ENCODE data around the gene NVL. TPM values are rescaled to one million over a fixed set of nuclear protein-coding genes. Genes with fewer than 3 reads are reported as not detected.
A peak's percentile ranks its signal among the peaks of the same experiment; 100 is the strongest.

NVL gene
- total and polyA plus RNA-seq, 8 donors, result 9.6 to 35.9 (median 12.3) TPM

DNA sequence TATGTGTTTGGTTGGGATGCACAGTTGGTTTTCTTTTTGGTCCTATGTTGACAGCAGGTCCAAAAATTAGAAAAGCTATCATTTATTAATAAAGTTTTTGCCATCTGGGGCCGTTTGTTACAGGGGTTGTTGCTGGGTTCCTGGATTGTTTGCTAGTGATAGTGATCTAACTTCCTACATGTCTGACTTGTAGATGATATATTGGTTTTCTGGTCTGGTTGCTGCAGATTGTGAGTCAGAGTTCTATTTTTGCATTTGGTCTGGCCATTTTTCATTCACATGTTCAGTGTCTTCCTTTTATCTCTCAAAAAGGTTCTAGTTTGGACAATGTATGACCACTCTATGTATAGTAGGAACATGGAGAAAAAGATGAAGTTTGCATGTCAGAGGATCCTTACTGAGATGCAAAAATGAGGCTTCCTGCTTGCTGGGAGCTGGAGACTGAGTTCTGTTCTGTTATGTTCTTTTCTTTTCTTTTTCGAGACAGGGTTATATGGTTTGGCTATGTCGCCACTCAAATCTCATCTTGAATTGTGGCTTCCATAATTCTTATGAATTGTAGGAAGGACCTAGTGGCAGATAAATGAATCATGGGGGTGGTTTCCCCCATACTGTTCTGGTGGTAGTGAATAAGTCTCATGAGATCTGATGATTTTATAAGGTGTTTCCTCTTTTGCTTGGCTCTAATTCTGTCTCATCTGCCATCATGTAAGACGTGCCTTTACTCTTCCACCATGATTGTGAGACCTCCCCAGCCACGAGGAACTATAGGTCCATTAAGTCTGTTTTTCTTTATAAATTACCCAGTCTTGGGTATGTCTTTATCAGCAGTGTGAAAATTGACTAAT, 4.2 kb upstream of the NVL start:
- Histone ChIP-seq H3K27ac (no peak overlapping the region), H3K9me3 (no peaks in the 10 kb centered on the region), H3K4me3 (no peak overlapping the region), H3K27me3 (no peaks in the 10 kb centered on the region), H3K36me3 (no peaks in the 10 kb centered on the region), H3K4me1 (peaks cover 5 to 7% (median 6%) of the 10 kb centered on the region in 3 donors)
- no peak for DNase-seq
- TF ChIP-seq, protein P1, sequence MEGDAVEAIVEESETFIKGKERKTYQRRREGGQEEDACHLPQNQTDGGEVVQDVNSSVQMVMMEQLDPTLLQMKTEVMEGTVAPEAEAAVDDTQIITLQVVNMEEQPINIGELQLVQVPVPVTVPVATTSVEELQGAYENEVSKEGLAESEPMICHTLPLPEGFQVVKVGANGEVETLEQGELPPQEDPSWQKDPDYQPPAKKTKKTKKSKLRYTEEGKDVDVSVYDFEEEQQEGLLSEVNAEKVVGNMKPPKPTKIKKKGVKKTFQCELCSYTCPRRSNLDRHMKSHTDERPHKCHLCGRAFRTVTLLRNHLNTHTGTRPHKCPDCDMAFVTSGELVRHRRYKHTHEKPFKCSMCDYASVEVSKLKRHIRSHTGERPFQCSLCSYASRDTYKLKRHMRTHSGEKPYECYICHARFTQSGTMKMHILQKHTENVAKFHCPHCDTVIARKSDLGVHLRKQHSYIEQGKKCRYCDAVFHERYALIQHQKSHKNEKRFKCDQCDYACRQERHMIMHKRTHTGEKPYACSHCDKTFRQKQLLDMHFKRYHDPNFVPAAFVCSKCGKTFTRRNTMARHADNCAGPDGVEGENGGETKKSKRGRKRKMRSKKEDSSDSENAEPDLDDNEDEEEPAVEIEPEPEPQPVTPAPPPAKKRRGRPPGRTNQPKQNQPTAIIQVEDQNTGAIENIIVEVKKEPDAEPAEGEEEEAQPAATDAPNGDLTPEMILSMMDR (IDR thresholded peaks at IDR 0.05), result no peak
- no peak for ATAC-seq
- 45% methylated on average over 5 of the region's 5 CpGs for WGBS, 2 donors
- intact Hi-C loops (cut with DNase I), result loop anchor here in 1 of 3 donors (10.0 kb wide), 1 partner anchor 219 kb away; the partner anchor contains the start of gene FBXO28
- FAIRE-seq, result no peak

GRCh38 chr1:224333309-224333926, 3.4 kb upstream of the NVL start:
- FAIRE-seq, result peak; percentile 74

GRCh38 chr1:224331824-224332223, 1.9 kb upstream of the NVL start:
- intact Hi-C loops (cut with DNase I), result loop anchor here in 1 of 3 donors (10.0 kb wide), 1 partner anchor 217 kb away; the partner anchor contains the start of gene FBXO28
- no peak overlapping the region for H3K27ac ChIP-seq
- H3K4me1 ChIP-seq, result peaks cover 9 to 16% (median 15%) of the 10 kb centered on the region in 3 donors
- TF ChIP-seq, protein P1 (IDR thresholded peaks at IDR 0.05), result no peak
- no peak overlapping the region for H3K4me3 ChIP-seq
- H3K9me3 ChIP-seq, result no peaks in the 10 kb centered on the region
- H3K36me3 ChIP-seq, result no peaks in the 10 kb centered on the region
- no peak for FAIRE-seq
- 96 to 100% methylated on average over 2 of the region's 2 CpGs for WGBS, 2 donors
- ATAC-seq, result no peak
- H3K27me3 ChIP-seq, result no peaks in the 10 kb centered on the region
- DNase-seq, result no peak

More at GRCh38 chr1:224333309-224333926, 3.4 kb upstream of the NVL start:
- intact Hi-C loops (cut with DNase I), result loop anchor here in 1 of 3 donors (10.0 kb wide), 1 partner anchor 219 kb away; the partner anchor contains the start of gene FBXO28
- Histone ChIP-seq H3K27ac (no peak overlapping the region), H3K4me3 (no peak overlapping the region), H3K36me3 (no peaks in the 10 kb centered on the region), H3K27me3 (no peaks in the 10 kb centered on the region), H3K9me3 (no peaks in the 10 kb centered on the region), H3K4me1 (peaks cover 9 to 14% (median 13%) of the 10 kb centered on the region in 3 donors)
- ATAC-seq, result peak in 3 of 4 donors; percentile 44 to 63 (median 62)
- DNase-seq, result no peak
- WGBS, 2 donors, result 6% methylated on average over 3 of the region's 3 CpGs
- TF ChIP-seq, protein P1 (IDR thresholded peaks at IDR 0.05), result peak in 3 of 4 donors; percentile 28 to 47 (median 45)

DNA sequence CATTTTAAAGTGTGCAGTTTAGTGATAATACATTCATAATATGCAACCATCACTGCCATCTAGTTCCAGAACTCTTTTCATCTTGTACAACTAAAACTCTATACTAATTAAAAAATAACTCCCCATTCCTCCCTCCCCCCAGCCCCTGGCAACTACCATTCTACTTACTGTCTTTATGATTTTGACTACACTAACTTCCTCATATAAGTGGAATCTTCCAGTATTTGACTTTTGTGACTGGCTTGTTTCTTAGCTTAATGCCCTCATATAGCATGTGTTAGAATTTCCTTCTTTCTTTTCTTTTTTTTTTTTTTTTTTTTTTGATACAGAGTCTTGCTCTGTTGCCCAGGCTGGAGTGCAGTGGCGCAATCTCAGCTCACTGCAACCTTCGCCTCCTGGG, 1.4 kb upstream of the NVL start:
- 97 to 100% methylated on average over 2 of the region's 2 CpGs for WGBS, 2 donors
- H3K9me3 ChIP-seq, result no peaks in the 10 kb centered on the region
- peaks cover 9 to 19% (median 15%) of the 10 kb centered on the region in 3 donors for H3K4me1 ChIP-seq
- peak overlapping the region in 1 of 4 donors; percentile 62 for H3K4me3 ChIP-seq
- intact Hi-C loops (cut with DNase I), result loop anchor here in 1 of 3 donors (10.0 kb wide), 1 partner anchor 217 kb away; the partner anchor contains the start of gene FBXO28
- DNase-seq, result no peak
- TF ChIP-seq, protein P1 (IDR thresholded peaks at IDR 0.05), result no peak
- H3K36me3 ChIP-seq, result no peaks in the 10 kb centered on the region
- no peak for ATAC-seq
- FAIRE-seq, result no peak
- no peaks in the 10 kb centered on the region for H3K27me3 ChIP-seq
- peak overlapping the region in 1 of 4 donors; percentile 94 for H3K27ac ChIP-seq
